NT2/D1 (cell line): ENCODE results near the gene PAK6.

Experiments
- DNase-seq: peaks from one replicate; pipeline ENCODE4 v3.0.0-alpha.2; 2011; ENCODE audit warnings: low read depth, low spot score
- H3K27me3 ChIP-seq: 2 replicates; pipeline ENCODE4 v1.6.0; 2011; ENCODE audit warnings: mild to moderate bottlenecking; ENCODE audit not compliant: insufficient read length, insufficient read depth
- H3K36me3 ChIP-seq: 2 replicates; pipeline ENCODE4 v1.6.1; 2011; ENCODE audit warnings: mild to moderate bottlenecking, low read length, mixed read lengths; ENCODE audit not compliant: insufficient read depth, insufficient read length
- H3K4me1 ChIP-seq: 2 replicates; pipeline ENCODE4 v1.5.1; 2011; ENCODE audit not compliant: insufficient read depth, insufficient read length
- H3K4me3 ChIP-seq: 2 replicates; pipeline ENCODE4 v1.5.1; 2011; ENCODE audit warnings: low read depth; ENCODE audit not compliant: insufficient read length
- H3K9ac ChIP-seq: 2 replicates; pipeline ENCODE4 v1.6.0; 2011; ENCODE audit warnings: low read depth; ENCODE audit not compliant: insufficient read length
- H3K9me3 ChIP-seq: 2 replicates; pipeline ENCODE4 v1.5.1; 2011; ENCODE audit warnings: mild to moderate bottlenecking, low read length; ENCODE audit not compliant: insufficient read depth
- SUZ12 ChIP-seq: IDR thresholded peaks from 2 replicates; pipeline ENCODE4 v1.6.1; 2011; ENCODE audit not compliant: insufficient read length, insufficient read depth; ENCODE audit errors: extremely low read depth
- YY1 ChIP-seq: IDR thresholded peaks from 2 replicates; pipeline ENCODE4 v1.6.1; 2011; ENCODE audit not compliant: insufficient read length, insufficient read depth
- ZNF274 ChIP-seq: IDR thresholded peaks from 2 replicates; pipeline ENCODE4 v1.6.1; 2011; ENCODE audit warnings: mild to moderate bottlenecking, low read depth, low read length

PAK6 gene

GRCh38 chr15:40219801-40220200 is 19.1 kb upstream of the PAK6 start:
- Histone ChIP-seq H3K9ac (no peak overlapping the region), H3K27me3 (no peaks in the 10 kb centered on the region), H3K36me3 (peaks cover 49% of the 10 kb centered on the region), H3K4me3 (no peak overlapping the region), H3K4me1 (no peaks in the 10 kb centered on the region), H3K9me3 (no peaks in the 10 kb centered on the region)
- DNase-seq = no peak
- TF ChIP-seq SUZ12 (no peak), YY1 (no peak), ZNF274 (no peak)

- no peaks in the 10 kb centered on the region for H3K4me1 ChIP-seq
- no peaks in the 10 kb centered on the region for H3K9me3 ChIP-seq
- no peak for DNase-seq
- no peak overlapping the region for H3K9ac ChIP-seq
- no peak for TF ChIP-seq SUZ12
- no peak for TF ChIP-seq ZNF274
- TF ChIP-seq YY1 = no peak
- peaks cover 56% of the 10 kb centered on the region for H3K36me3 ChIP-seq
- H3K27me3 ChIP-seq = no peaks in the 10 kb centered on the region
- H3K4me3 ChIP-seq = no peak overlapping the region
Observed at GRCh38 chr15:40222131-40222530, 16.7 kb upstream of the PAK6 start.

GRCh38 chr15:40226736-40227135 is 12.1 kb upstream of the PAK6 start:
- Histone ChIP-seq H3K27me3 (no peaks in the 10 kb centered on the region), H3K9ac (no peak overlapping the region), H3K4me3 (no peak overlapping the region), H3K4me1 (no peaks in the 10 kb centered on the region), H3K36me3 (peaks cover 34% of the 10 kb centered on the region), H3K9me3 (no peaks in the 10 kb centered on the region)
- DNase-seq = no peak
- no peak for TF ChIP-seq YY1
- no peak for TF ChIP-seq ZNF274
- TF ChIP-seq SUZ12 = no peak

- Histone ChIP-seq H3K9ac (no peak overlapping the region), H3K27me3 (no peaks in the 10 kb centered on the region), H3K9me3 (no peaks in the 10 kb centered on the region), H3K4me1 (no peaks in the 10 kb centered on the region), H3K36me3 (peaks cover 22% of the 10 kb centered on the region), H3K4me3 (no peak overlapping the region)
- no peak for DNase-seq
- no peak for TF ChIP-seq YY1
- no peak for TF ChIP-seq SUZ12
- no peak for TF ChIP-seq ZNF274
Observed at GRCh38 chr15:40229316-40229715, 9.5 kb upstream of the PAK6 start.

DNA sequence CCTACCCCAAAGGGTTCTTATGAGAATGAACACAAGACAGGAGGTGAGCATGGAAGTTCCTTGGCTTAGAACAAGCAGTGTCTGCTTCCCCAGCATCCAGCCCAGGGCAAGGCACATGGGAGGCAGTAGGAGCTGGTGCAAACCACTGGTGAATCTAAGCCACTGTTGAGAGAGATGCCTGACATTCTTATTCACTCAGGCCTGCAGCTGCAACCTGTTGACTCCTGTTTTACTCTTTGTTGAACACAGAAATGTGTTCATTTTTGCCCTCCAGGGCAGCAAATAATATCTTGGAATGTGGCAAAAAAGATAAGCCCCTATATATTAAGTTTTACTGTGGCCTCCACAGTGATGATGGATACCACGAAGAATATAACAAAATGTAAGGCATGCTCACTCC is 8.9 kb upstream of the PAK6 start:
- Histone ChIP-seq H3K4me3 (no peak overlapping the region), H3K27me3 (no peaks in the 10 kb centered on the region), H3K9ac (no peak overlapping the region), H3K36me3 (peaks cover 20% of the 10 kb centered on the region), H3K4me1 (no peaks in the 10 kb centered on the region), H3K9me3 (no peaks in the 10 kb centered on the region)
- TF ChIP-seq SUZ12 (no peak), YY1 (no peak), ZNF274 (no peak)
- DNase-seq = no peak

GRCh38 chr15:40232625-40233070 is 6.2 kb upstream of the PAK6 start:
- H3K36me3 ChIP-seq = peaks cover 8% of the 10 kb centered on the region
- H3K27me3 ChIP-seq = peaks cover under 1% of the 10 kb centered on the region
- no peak for DNase-seq
- no peaks in the 10 kb centered on the region for H3K9me3 ChIP-seq
- TF ChIP-seq ZNF274 (no peak), SUZ12 (no peak), YY1 (no peak)
- H3K4me3 ChIP-seq = no peak overlapping the region
- H3K9ac ChIP-seq = no peak overlapping the region
- no peaks in the 10 kb centered on the region for H3K4me1 ChIP-seq

DNA sequence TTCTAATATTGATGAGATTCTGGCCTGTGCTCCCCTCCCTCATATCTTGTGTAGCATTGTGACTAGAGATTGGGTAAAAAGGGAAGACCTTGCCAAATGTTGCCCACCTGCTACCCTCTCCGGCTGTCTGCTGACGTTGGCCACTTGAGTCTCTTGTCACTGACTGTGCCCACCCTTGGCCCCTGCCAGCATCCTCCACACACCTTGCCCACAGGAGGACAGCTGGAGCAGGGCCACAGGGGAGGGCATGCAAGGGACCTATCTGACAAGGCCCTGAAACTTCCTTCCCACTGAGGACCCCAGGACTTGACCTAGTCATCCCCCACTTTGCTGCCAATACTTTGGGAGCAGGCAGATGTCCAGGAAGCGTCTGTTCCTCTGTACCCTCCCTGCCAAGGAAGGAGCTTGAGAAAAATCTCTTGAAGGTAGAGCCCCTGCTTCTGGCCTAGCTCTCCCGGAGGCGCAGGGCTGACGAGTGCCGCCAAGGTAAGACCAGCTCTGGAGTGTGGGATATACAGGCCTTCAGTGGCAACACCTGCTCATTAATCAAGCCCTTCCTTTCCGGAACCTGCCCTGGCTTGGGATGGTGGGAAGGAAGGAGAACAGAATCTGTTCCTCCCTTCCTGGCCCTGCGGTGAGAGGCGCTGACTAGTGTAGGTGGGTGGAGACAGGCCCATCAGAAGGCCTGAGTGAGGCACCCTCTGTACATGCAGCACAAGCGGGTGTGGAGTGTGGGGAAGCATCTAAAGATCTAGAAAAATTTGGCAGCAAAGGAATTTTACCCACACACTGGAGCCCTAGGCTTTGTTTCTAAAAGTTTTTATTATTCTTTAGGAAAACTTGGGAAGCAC is 4.9 kb upstream of the PAK6 start:
- Histone ChIP-seq H3K27me3 (peaks cover 10% of the 10 kb centered on the region), H3K9me3 (no peaks in the 10 kb centered on the region), H3K36me3 (no peaks in the 10 kb centered on the region), H3K9ac (no peak overlapping the region), H3K4me3 (no peak overlapping the region), H3K4me1 (peaks cover 3% of the 10 kb centered on the region)
- DNase-seq = no peak
- TF ChIP-seq SUZ12 = no peak
- TF ChIP-seq ZNF274 = no peak
- no peak for TF ChIP-seq YY1

GRCh38 chr15:40234783-40235182 is 4.1 kb upstream of the PAK6 start:
- no peak for DNase-seq
- peaks cover 6% of the 10 kb centered on the region for H3K4me1 ChIP-seq

More at GRCh38 chr15:40234783-40235182, 4.1 kb upstream of the PAK6 start:
- Histone ChIP-seq H3K36me3 (no peaks in the 10 kb centered on the region), H3K9ac (no peak overlapping the region), H3K9me3 (no peaks in the 10 kb centered on the region), H3K4me3 (no peak overlapping the region), H3K27me3 (peaks cover 10% of the 10 kb centered on the region)
- TF ChIP-seq YY1 (no peak), SUZ12 (no peak), ZNF274 (no peak)
